Vagina (tissue), 2 donors: ENCODE data around the gene PPIL4.

Source experiments
- POLR2A ChIP-seq, 2 donors: fragments of 450-650 bp; IDR thresholded peaks; one replicate each; pipeline ENCODE4 v1.6.1; 2017; ENCODE audit warnings: antibody characterized with exemption in 2 of 2, mild to moderate bottlenecking in 2 of 2, moderate library complexity in 2 of 2
- POLR2AphosphoS5 ChIP-seq, 2 donors: sonication (generic); formaldehyde crosslinking; IDR thresholded peaks; one replicate each; pipeline ENCODE4 v1.9.0; 2017; ENCODE audit warnings: antibody characterized with exemption in 2 of 2, mild to moderate bottlenecking in 2 of 2, low read depth in 1 of 2; ENCODE audit not compliant: insufficient read depth in 1 of 2
- TF ChIP-seq, protein P1 (sequence below), 3 experiments: fragments of 450-650 bp in 2 of 3; fragments of 200-600 bp in 1 of 3; sonication (generic) in 1 of 3; IDR thresholded peaks; one replicate each; pipeline ENCODE4 v1.5.1; 2017 to 2019; ENCODE audit warnings: antibody characterized with exemption in 3 of 3, mild to moderate bottlenecking in 2 of 3, moderate library complexity in 2 of 3

DNA sequence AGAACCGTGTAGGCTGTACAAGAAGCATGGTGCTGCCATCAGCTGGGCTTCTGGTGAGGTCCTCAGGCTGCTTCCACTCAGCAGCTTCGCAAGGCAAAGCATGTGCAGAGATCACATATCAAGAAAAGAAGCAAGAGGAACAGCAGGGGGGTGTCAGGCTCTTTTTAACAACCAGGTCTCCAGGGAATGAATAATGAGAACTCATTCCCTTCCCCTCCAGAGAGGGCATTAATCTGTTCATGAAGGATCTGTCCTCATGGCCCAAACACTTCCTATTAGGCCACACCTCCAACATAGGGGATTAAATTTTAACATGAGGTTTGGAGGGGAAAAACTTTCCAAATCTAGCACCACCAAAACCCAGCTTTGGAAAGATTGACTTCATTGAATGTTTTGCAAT, 40.3 kb upstream of the PPIL4 start:
- TF ChIP-seq, protein P1, sequence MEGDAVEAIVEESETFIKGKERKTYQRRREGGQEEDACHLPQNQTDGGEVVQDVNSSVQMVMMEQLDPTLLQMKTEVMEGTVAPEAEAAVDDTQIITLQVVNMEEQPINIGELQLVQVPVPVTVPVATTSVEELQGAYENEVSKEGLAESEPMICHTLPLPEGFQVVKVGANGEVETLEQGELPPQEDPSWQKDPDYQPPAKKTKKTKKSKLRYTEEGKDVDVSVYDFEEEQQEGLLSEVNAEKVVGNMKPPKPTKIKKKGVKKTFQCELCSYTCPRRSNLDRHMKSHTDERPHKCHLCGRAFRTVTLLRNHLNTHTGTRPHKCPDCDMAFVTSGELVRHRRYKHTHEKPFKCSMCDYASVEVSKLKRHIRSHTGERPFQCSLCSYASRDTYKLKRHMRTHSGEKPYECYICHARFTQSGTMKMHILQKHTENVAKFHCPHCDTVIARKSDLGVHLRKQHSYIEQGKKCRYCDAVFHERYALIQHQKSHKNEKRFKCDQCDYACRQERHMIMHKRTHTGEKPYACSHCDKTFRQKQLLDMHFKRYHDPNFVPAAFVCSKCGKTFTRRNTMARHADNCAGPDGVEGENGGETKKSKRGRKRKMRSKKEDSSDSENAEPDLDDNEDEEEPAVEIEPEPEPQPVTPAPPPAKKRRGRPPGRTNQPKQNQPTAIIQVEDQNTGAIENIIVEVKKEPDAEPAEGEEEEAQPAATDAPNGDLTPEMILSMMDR (IDR thresholded peaks at IDR 0.05): no peak
- no peak for TF ChIP-seq POLR2A (IDR thresholded peaks at IDR 0.05)
- no peak for TF ChIP-seq POLR2AphosphoS5 (IDR thresholded peaks at IDR 0.05; ENCODE audit: insufficient read depth in 1 of 2, low read depth in 1 of 2)
